ENCODE results near the gene SEC14L2.

SEC14L2 gene

DNA sequence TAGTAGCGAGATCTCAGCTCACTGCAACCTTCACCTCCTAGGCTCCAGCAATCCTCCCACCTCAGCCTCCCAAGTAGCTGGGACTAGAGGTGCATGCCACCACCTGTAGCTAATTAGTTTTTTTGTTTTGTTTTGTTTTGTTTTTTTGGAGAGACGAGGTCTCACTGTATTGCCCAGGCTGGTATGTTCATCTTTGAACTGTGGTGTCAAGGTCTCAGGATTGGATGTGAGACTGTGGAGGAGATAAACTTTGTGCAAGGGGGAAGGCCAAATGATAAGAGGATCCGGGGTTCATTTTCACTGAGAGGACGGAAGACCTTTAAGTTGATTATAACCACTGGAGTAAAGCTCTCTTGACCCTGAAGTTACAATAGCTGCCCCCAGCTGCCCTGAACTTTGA, 8.9 kb downstream of the SEC14L2 start:
- no peak for DNase-seq (ENCODE audit: low read depth)

DNA sequence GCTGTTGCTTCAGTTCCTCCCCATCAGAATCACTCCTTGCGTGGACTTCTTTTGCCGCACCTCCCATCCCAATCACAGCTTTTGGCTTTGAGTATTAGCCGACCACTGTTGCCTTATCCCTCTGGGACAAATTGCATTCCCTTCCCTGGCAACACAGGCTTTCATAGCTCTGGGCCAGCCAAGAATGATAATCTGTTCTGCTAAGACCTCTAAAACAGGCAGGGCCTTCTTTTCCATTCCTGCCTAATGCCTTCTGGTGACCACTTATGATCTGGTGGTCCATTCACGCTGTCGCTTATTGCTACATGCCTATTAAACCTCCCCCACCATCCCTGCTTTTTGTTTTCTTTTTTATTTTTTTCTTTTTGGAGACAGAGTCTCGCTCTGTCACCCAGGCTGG, 9.6 kb downstream of the SEC14L2 start:
- no peak for DNase-seq (ENCODE audit: low read depth)

GRCh38 chr22:30408388-30409102, 11.7 kb downstream of the SEC14L2 start:
- DNase-seq (ENCODE audit: low read depth): no peak

GRCh38 chr22:30411780-30412179, 15.0 kb downstream of the SEC14L2 start:
- no peak for DNase-seq (ENCODE audit: low read depth)

DNA sequence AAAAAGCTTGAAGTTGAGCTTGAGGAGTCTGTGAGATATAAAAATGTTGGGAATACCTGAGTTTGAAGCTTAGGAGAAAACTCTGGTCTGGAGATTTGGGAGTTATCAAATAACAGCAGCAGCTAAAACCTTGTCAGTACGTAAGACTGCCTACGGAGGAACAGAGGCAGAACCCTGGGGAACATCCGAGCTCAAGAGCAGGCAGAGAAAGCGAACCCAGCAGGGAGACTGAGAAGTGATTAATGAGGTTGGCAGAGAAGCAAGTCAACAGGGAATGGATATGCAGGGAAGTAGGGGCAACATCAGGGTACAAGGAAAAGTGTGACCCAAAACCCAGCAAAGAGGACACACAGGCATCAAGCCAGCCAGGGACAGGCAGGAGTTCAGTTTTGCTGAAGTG, 16.2 kb downstream of the SEC14L2 start:
- no peak for DNase-seq (ENCODE audit: low read depth)

GRCh38 chr22:30413745-30414524, 17.1 kb downstream of the SEC14L2 start:
- DNase-seq (ENCODE audit: low read depth): no peak

- DNase-seq (ENCODE audit: low read depth): no peak
These were observed 17.8 kb downstream of the SEC14L2 start for GRCh38 chr22:30414525-30415047.

DNA sequence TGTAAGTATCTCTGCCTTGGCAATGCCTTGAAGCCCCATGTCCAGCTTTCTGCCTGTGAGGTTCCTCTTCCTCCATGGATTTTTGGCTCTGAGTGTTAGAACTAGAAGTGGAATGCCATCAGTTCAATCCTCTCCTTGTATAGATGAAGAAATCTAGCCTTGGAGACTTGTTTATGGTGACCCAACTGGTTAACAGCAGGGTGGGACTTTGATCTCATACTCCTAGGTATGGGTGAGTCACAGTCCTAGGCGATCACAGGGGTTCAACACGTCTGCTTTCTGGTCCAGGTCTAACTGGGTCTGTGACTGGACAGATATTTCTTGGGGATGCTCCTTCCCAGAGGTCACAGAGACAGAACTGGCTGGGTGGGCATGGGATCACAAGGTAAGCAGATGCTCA, 19.6 kb downstream of the SEC14L2 start:
- no peak for DNase-seq (ENCODE audit: low read depth)

GRCh38 chr22:30416837-30417236, 20.0 kb downstream of the SEC14L2 start:
- no peak for DNase-seq (ENCODE audit: low read depth)

DNA sequence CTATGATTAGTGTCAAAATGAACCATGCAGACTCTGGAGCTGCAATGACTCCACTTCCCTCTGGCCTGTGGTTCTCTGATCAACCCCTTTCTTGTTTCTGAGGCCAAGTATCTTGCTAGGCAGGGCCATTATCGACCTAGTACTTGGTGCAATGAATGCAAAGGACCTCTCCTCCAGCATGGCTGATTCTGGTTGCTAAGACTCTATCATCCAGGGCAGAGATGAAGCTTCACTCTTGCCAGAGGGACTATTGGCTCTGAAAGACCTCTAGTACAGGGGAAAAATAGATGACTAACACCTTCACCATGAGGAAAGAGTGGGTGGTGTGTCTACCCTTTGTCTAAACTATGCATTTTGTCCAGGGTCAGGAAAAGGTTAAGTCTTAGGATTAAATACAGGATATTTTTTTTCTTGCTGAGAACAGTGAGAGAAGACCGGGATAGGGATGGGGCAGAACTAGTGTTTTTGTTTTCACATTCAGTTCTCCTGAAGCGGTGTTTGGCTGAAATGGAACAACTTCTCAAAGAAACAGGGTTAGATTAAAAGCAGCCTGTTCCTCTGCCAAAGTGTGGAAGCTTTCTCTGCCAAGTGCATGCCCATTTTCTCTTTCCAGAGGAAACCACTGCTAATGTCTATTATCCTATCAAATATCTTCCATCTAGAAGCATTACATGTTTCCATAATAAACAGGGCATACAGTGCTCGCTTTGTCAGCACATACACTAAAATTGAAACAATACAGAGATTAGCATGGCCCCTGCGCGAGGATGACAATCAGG, 23.7 kb downstream of the SEC14L2 start:
- no peak for DNase-seq (ENCODE audit: low read depth)

GRCh38 chr22:30421695-30422480, 25.1 kb downstream of the SEC14L2 start:
- DNase-seq (ENCODE audit: low read depth): no peak

GRCh38 chr22:30422481-30423300, 25.9 kb downstream of the SEC14L2 start:
- DNase-seq (ENCODE audit: low read depth): peak; percentile 10

DNA sequence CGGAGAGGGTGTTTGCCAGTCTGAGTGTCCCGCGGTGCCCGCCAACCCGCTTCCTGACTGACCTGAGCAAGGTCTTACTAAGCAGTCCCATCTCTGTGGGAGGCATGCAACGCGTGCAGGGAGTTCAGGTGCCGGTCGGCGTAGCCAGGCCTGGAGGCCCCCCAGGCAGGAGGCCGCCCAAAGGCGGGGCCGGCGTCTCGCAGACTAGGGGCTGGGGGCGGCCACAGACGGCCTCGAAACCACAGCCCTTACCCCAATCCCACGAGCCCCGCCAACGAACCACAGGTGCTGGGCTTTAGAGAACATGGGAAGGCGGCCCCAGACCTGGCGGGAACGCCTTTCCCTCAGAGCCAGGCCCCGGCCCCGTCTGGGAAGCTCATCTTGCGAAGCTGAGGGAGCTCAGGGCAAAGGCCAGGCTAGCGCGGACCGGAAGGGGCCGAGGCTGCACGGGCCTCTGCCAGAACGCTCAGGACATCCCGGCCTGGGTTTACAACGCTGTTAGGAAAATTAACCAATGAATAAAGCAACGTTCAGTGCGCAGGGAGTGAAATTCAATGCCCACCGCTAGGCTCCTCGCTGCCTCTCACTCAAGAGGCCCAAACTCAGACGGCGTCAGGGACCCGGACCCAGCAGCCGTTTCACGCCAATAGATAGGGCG, 26.6 kb downstream of the SEC14L2 start:
- DNase-seq (ENCODE audit: low read depth): peak; percentile 26

DNA sequence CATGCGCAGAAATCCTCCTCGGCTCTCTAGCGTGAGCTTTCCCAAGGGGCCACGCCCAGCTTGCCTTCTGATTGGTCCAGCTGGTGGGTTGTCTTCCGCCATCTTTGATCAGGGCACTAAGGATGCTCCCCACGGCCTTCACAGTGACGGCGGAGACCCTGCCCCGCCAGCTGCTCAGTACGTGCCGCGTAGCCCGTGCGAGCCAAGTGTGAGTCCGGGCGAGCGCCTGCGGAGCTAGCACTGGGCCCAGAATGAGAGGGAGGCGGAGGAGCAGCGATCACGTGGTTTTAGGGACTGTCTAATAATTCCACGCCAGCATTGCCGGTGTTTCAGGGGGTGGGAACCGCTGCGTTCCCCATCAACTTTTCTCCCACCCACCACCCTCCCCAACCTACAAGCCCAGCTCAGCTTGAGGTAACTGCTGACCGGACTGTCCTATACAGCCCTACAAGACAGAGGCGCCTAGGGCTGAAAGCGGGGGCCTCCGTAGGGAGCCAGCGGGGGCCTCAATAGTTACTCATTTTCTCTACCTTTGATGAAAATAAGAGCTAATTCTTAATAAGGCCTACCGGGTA, 27.2 kb downstream of the SEC14L2 start:
- DNase-seq (ENCODE audit: low read depth): peak; percentile 97

GRCh38 chr22:30424534-30425326, 27.9 kb downstream of the SEC14L2 start:
- no peak for DNase-seq (ENCODE audit: low read depth)

- DNase-seq (ENCODE audit: low read depth): no peak
These were observed 28.5 kb downstream of the SEC14L2 start for GRCh38 chr22:30425327-30425615.

DNA sequence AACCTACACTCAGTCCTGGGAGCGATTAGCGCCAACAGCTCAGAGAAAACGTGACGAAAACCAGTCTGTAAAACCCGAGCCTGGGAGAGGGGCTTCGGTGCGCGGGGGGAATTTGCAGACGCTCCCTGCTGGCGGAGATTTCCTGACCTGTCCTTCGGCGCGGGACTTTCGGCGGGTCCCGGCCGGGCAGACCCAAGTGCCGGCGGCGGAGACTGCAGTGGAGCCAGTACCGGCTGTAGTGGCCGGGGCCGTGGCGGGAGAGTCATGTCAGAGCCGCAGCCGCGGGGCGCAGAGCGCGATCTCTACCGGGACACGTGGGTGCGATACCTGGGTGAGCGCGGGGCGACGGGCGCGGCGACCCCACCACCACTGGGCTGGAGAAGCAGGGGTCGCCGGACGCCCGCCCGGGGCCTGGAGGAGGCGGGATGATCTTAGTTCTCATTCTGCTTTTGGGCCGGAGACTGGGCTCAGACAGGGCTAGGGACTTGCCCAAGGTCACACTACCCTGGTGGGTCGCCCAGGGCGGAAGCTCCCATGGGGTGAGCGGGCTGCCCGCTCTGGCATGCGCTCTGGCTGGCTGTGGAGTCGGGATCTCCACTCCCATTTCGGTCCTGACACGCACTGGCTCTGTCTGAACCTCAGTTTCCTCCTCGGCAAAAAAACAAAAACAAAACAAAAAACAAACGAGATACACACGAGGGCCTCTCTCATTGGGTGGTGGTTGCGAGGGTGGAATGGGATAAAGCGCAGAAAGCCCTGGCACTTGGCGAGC, 29.0 kb downstream of the SEC14L2 start, which contains the start of gene MTFP1:
MTFP1 (plus strand) TSS at position 153 of the 772 bp plus-strand sequence; CDS start at position 265, 112 bp downstream.
- peak; percentile 19 for DNase-seq (ENCODE audit: low read depth)
